Activated CD8-positive, alpha-beta memory T cell treated with anti-CD3 and anti-CD28 coated beads, Interleukin-2, amount 50 U/mL, for 1 hour (primary cell): ENCODE results near the gene CLCN5.

ENCODE experiments used
- DNase-seq: peaks from one replicate; pipeline ENCODE4 v3.0.0-alpha.2; 2020; ENCODE audit errors: extremely low read depth

Gene CLCN5

DNA sequence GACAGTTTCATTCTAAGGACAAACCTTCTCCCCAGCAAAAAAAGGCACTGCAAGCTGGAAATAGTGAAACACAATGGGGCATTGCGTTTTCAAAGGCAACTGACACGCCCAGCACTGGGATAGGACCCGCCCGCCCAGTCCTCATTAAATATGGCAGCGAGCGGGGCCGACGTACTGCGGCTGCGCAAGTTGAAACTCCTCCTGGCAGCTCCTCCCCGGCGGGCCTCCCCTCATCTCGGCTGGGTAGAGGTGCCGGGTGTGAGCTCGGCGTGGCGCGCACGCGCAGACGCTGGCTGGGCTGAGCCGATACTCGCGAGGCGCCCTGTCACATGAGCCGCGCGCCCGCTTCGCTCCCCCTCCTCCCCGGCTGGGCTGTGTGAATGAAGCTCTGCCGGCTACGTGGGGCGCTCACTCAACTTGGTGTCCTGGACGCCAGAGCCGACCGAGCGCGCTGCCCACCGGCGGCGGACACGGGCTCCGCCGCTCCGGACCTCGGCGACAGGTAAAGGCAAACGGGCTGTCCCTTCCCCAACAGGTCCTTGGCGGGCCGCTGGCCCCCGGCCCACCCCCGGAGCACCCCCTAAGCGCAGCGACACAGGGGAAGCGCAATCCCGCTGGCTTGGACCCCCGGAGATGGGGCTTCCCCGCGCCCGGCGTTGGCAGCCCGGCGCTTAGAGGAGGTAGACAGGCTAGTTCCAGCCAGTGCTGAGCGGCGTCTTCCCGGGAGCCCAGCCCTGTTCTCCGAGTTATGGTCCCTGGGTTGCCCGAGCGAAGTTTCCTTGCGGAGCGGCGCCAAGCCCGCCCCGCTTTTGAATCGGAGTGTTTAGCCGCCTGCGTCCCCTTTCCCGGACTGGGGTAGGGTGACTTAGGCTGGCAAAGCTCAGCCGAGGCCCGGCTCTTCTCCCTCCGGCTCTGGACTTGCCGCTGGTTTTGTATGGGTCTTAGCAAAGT is at the start of gene CLCN5:
Gene CLCN5, plus strand, starts transcription at position 306 of the 951 bp plus-strand sequence. CDS start 2,703 bp downstream, outside the sequence.
- peak; percentile 85 for DNase-seq

GRCh38 chrX:49876750-49877149 is 45.6 kb upstream of the CLCN5 start:
- no peak for DNase-seq

GRCh38 chrX:49877397-49878101 is 44.8 kb upstream of the CLCN5 start:
- DNase-seq = no peak

GRCh38 chrX:49878128-49878833 is 44.1 kb upstream of the CLCN5 start:
- DNase-seq = no peak

DNA sequence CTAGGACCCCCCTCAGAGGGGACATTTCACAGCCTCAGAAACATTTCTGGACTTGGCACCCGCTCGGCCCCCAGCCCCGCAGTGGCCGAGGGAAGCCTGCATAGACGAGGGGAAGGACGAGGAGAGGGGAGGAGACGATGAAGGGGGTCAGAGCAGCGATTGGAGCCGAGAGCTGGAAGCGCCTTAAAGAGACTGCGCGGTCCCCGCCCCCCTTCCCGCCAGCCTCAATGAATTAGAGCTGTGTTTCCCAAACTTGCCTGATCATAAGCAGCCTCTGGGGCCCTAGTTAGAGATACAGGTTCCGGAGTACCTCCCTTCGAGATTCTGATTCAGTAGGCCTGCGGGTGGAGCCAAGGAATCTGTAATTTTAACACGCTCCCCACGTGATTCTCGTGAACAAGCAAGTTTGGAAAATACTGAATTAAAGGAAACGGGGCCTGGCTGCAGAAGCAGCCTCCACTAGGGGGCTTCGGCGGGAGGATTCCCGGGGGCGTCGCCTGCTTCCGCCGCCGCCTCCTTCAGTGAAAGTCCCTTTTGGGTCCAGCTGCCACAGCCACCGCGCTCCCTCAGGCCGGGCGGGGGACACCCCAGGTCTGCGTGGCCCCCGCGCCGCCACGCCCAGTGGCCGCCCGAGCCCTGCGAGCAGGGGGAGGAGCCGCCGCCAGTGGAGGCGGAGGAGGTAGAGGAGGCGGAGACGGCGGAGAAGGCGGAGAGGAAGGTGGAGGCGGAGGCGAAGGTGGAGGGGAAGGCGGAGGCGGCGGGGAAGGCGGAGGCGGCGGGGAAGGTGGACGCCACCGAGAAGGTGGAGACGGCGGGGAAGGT is 43.4 kb upstream of the CLCN5 start, which contains the start of gene USP27X:
Gene USP27X, plus strand, starts transcription at position 651 of the 822 bp plus-strand sequence. CDS start 824 bp downstream, outside the sequence.
- peak; percentile 54 for DNase-seq

DNA sequence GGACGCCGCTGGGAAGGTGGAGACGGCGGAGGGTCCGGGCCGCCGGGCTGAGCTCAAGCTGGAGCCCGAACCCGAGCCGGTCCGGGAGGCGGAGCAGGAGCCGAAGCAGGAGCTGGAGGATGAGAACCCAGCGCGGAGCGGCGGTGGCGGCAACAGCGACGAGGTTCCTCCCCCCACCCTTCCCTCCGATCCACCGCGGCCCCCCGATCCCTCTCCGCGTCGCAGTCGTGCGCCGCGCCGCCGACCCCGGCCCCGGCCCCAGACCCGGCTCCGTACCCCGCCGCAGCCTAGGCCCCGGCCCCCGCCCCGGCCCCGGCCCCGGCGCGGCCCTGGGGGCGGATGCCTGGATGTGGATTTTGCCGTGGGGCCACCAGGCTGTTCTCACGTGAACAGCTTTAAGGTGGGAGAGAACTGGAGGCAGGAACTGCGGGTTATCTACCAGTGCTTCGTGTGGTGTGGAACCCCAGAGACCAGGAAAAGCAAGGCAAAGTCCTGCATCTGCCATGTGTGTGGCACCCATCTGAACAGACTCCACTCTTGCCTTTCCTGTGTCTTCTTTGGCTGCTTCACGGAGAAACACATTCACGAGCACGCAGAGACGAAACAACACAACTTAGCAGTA is 42.6 kb upstream of the CLCN5 start:
- DNase-seq = no peak

- no peak for DNase-seq
Measured at GRCh38 chrX:49880668-49881067, 41.7 kb upstream of the CLCN5 start.

- no peak for DNase-seq
Measured at GRCh38 chrX:49884290-49884862, 38.0 kb upstream of the CLCN5 start.

DNA sequence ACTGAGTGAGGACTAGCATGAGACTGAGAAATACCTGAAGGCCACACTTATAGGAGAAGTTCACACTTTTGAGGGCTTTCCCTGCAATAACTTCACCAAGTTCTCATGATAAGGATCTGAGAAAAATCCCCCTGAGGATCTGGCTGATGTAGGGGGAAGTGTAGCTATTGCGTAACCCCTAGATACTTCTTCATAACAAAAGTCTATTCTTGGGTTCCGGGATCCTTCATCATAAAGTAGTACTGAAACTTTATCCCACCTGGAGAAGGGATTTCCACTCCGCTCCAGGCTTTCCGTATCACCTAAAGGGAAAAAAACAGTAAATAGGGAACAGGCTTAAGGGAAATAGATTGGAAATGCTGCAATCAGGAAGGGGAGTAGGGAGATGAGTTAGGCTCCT is 29.9 kb upstream of the CLCN5 start:
- no peak for DNase-seq

DNA sequence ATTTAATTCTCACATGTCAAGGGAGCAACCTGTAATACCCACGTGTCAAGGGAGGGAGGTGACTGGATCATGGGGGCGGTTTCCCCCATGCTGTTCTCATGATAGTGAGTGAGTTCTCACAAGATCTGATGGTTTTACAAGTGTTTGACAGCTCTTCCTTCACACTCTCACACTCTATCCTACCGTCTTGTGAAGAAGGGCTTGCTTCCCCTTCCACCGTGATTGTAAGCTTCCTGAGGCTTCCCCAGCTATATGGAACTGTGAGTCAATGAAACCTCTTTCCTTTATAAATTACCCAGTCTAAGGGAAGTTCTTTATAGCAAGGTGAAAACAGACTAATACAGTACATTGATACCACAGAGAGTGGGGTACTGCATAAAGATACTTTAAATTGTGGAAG is 25.4 kb upstream of the CLCN5 start:
- no peak for DNase-seq

GRCh38 chrX:49901048-49901447 is 21.3 kb upstream of the CLCN5 start:
- DNase-seq = no peak

DNA sequence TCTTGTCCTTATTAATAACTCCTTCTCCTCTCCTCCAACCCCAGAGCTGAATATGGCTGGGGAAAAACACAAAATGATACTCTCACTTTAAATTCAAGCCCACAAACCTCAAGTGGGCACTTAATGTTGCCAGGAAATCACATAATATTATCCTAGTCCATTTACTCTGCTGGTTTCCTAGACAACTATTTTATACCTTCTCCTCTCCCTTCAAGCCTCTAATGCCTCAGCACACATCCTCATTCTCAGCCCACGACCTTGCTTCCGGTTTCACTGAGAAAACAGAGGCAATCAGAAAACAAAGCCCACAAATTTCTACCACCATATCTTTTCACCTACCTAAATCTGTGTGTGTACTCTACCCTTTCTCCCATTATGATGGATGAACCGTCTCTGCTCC is 12.1 kb upstream of the CLCN5 start:
- DNase-seq = no peak

DNA sequence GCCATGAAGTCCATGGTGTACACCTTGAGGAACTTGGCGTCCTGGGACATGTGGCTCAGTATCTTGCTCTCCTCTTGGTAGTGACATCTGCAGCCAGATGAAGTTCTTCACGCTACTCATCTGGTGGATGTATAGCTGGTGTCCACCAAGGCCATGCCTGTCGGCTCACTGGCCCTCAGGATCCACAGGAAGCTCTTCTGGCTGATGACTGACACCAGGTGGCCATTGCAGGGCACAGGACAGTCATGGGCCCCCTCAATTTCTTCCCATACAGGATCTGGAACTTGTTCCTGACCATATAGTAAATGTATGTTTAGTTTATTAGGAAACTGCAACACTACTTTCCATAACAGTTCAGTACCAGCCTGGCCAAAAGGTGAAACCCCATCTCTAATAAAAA is 10.3 kb upstream of the CLCN5 start:
- DNase-seq = no peak

- DNase-seq = no peak
Measured at GRCh38 chrX:49912861-49913260, 9.5 kb upstream of the CLCN5 start.

- peak; percentile 13 for DNase-seq
Measured at GRCh38 chrX:49915361-49916222, 6.8 kb upstream of the CLCN5 start.

GRCh38 chrX:49919617-49920016 is 2.8 kb upstream of the CLCN5 start:
- DNase-seq = no peak

- DNase-seq = no peak
Measured at GRCh38 chrX:49921109-49921508, 1.3 kb upstream of the CLCN5 start.

- DNase-seq = no peak
Measured at GRCh38 chrX:49925176-49925575, 2.8 kb downstream of the CLCN5 start.

DNA sequence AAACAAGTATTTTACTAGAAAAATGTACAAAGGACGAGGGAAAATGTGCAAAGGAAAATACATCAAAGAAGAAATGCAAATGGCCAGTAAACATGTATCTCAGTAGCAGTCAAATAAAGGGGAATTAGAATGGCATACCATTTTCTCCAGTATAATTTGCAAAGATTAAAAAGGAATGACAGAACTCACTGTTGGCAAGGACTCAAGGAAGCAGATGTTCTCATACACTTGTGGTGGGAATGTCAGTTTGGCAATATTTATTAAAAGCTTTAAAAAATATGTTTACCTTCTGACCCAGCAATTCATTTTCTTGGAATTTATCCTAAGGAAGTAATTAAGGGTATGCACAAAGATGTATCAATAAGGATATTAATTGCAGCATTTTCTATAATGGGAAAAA is 7.6 kb downstream of the CLCN5 start:
- no peak for DNase-seq
